H1 (cell line): Measurements from ENCODE around the gene NECTIN1. TPM values are rescaled to one million over a fixed set of nuclear protein-coding genes. Genes with fewer than 3 reads are reported as not detected.

ENCODE experiments used
- polyA plus RNA-seq, 7 experiments: library from polyadenylated mRNA; depleted of rRNA in 3 of 7; stranded (reverse) in 5 of 7; unstranded in 2 of 7; fragments of >200 nt in 5 of 7; fragments of 200-250 nt in 2 of 7; gene quantifications; 1 replicate in 5 of 7; 2 replicates in 1 of 7; 4 replicates in 1 of 7; pipeline versions ENCODE4 v1.2.1 to v1.2.3, GENCODE V29; 2011 to 2013; ENCODE audit warnings: missing spikeins in 2 of 7, mixed read lengths in 2 of 7
- total RNA-seq: library from RNA; stranded (reverse); fragmentation: NEBNext Ultra II Directional; extraction: Animal tissue kit (Norgen Biotek cat#: 25700); gene quantifications from 2 replicates; pipeline ENCODE4 v1.2.1, GENCODE V29; 2021
- TF ChIP-seq, protein P1 (sequence below): IDR thresholded peaks from 2 replicates; pipeline ENCODE4 v1.6.1; 2011; ENCODE audit warnings: low read depth, mild to moderate bottlenecking, low read length; ENCODE audit not compliant: insufficient read depth

Gene NECTIN1
- total and polyA plus RNA-seq, 2 of the 8 experiments (the other 6 are each of a cell fraction or from before 2014, with no cell fraction given) = 43.2 to 97.7 TPM

DNA sequence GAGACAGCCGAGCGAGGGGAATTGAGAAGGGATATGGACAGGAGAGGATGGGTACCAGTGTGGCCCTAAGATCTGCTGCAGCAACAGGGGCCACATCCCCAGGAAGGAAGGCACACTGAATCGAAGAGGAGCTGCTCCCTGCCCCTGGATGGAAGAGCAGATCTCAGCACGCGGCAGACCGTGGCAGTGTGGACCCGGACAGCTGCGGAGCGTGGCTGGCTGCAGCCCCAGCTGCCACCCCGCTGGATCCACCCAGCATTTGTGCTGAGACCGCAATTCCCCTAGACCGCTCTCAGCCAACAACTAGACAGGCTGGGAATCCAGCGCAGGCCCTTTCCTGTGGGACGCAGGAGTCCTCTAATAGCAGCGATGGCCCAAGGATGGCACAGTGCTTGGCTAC lies 94.7 kb downstream of the NECTIN1 start (continued):
- TF ChIP-seq, protein P1, sequence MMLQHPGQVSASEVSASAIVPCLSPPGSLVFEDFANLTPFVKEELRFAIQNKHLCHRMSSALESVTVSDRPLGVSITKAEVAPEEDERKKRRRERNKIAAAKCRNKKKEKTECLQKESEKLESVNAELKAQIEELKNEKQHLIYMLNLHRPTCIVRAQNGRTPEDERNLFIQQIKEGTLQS = no peak
